Stimulated activated CD8-positive, alpha-beta memory T cell treated with anti-CD3 and anti-CD28 coated beads, Interleukin-12 subunit alpha, Interleukin-12 subunit beta, amount 100 ng/mL, for 1 hour (primary cell): ENCODE measurements around the gene MOSMO.
"Not testable (repeated sequence)": the region's sequence is repeated elsewhere in the genome, so short reads cannot be mapped to it uniquely, and the experiment has no call there.

ENCODE experiments used
- DNase-seq: peaks from one replicate; pipeline ENCODE4 v3.0.0-alpha.2; 2020; ENCODE audit warnings: low read depth

MOSMO gene

DNA sequence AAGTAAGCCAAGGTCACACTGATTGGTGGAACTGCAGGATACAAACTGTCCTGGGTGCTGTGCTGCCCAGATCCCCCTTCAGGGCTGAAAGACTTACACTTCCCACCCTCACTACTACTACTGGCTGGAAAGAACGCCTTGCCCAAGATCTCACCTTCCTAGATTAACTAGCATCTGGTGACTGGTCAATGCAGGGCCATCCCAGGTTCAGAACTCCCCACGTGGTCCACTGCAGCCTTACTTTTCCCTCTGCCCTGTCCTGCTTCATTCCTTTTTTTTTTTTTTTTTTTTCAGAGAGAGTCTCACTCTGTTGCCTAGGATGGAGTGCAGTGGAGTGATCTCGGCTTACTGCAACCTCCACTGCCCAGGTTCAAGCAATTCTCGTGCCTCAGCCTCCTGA, 4.7 kb upstream of the MOSMO start:
- no peak for DNase-seq

DNA sequence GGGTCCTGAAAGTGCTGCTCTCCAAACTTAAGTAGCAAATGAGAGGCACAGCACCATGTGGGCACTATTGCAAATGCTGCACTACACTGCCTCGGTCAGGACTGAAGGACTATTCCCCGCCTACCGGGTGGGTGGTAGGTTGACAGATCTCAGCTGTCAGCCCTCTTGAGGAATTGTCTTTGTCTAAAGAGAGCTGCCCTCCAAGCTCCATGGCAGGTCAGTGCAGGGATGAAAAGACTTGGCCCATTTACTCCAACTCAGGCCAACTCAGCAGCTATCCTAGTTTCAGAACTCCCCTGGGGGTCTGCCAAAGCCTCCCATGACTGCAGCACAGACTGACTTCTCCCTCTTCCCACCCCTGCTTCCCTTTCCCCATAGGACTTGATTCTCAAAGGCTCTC, 3.6 kb upstream of the MOSMO start:
- DNase-seq = no peak

DNA sequence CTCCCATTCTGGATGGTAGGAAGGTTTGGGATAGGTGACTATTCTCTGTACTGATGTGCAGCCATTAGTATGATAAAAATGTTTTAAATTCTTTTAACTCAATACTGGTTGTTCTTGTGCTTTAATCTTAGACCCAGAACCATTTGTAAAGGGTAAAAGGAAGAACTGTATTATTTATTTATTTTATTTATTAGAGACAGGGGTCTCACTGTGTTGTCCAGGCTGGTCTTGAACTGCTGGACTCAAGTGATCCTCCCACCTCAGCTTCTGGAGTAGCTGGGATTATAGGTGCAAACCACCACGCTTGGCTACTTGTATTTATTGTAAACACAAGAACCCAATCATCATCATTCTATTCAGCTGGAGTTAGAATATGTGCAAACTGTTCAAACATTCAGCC, 2.2 kb upstream of the MOSMO start:
- DNase-seq = no peak

DNA sequence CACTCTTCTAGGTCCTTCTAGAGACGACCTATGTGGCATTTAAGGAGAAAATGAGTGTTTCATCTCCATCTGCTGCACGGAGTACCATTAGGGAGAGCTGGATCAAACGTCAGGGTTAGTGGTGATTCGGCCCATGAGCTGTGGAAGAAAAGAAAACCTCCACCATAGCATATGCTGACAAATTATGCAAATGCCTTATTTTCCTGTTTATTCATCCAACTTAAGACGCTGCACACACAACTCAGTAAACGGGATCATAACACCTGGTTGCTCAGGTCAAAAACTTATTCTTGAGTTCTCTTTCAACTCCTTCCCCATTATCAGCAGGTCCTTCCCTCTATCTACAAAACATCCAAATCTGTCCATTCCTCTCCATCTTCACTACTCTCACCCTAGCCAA, 1.3 kb upstream of the MOSMO start:
- DNase-seq = no peak

DNA sequence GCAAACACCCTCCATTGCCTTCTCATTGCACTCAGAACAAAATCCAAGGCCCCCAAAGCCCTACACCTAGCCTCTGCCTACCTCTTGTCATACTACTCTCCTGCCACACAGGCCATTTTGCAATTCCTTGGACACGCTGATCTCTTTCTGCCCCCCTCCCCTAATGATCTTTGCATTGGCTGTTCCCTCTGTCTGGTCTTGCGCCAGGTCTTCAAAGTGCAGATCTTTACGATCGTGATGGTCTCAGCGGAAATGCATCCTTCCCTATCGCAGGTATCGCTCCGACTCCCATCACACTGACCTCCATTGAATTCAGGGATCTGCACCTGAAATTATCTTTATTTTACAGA, 777 bp upstream of the MOSMO start:
- no peak for DNase-seq

DNA sequence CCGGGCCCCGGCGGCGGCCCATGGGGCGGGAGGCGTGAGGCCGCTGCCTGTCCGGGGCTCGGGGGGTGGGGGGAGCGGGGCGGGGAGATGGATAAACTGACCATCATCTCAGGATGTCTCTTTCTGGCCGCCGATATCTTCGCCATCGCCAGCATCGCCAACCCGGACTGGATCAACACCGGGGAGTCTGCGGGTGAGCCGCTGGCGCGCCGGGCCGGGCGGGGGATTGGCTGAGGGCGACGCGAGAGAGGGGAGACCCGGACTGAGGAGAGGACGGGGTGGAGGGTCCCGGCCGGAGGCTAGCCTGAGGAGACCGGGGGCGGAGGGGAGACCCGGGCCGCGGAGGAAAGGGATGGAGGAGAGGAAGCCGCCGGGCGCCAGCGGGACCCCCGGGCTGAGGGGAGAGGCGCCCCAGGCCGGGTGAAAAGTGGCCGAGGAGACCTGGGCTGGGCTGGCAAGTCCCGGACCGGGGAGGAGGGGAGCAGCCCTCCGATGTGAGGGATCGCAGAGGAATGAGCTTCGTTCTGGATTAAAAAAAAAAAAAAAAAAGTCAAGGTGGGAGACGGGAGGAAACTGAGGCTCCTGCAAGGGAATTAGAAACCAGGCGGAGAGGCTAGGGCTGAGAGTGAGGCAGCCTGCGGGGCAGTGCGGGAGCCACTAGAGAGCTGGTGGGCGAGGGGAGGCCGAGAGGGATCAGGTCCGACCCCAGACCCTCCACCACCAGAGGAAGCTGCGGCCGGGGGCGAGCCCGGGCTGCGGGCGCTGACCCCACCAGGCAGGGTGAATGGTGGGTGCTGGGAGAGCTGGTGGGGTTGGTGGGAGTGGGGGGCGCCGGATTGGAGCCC, 526 bp downstream of the MOSMO start:
- no peak for DNase-seq

DNA sequence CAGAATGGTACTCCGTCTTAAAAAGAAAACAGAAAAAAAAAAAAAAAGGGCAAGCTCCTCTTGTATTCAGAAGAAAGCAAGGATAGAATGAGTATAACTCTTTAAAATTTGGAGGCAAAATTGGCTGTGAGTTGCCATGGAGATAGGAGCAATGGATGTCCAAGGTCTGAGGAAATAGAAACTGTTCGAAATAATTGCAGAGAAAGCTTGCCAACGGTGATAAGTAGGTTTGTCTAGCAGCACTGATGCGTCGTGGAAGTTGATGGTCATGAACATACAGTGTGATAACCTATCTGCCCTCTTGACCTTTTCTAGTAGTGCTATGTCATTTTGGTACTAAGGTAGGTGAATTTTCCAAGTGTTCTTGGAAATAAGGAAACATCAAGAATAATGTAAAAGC, 3.0 kb downstream of the MOSMO start:
- no peak for DNase-seq

DNA sequence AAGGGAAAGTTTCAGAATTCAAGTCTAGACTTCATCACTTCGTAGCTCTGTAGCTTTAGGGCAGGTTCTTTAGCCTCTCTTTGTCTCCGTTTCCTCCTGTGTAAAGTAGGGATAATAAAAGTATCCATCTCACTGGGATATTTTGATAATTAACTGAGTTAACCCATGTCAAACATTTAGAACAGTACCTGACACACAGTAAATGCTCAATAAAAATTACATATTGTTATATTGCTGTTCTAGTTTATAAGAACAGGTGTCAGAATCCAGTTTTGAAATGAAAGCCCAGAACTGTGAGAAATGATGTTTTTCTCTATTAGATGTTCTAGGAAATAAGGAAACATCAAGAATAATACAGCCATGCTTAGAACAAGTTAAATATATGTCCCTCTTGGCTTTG, 4.3 kb downstream of the MOSMO start:
- no peak for DNase-seq

DNA sequence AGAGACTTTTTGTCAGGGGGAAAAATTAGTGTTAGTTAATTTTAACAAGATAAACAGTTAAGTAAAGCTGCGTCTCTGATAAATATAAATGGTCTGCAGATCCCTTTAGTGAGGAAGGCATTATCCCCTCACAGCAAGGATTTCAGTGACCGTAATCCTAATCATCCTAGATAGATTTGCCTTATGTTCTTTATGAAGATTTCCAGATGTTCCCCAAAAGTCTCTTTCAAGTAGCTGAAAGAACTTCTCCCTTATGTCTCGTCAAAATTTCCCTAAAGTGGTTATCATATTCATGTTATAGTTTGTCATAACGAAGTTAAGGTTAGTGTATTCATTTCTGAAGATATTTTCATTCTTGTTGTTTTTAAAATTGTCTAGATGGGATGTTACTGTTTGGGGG, 5.6 kb downstream of the MOSMO start:
- no peak for DNase-seq

DNA sequence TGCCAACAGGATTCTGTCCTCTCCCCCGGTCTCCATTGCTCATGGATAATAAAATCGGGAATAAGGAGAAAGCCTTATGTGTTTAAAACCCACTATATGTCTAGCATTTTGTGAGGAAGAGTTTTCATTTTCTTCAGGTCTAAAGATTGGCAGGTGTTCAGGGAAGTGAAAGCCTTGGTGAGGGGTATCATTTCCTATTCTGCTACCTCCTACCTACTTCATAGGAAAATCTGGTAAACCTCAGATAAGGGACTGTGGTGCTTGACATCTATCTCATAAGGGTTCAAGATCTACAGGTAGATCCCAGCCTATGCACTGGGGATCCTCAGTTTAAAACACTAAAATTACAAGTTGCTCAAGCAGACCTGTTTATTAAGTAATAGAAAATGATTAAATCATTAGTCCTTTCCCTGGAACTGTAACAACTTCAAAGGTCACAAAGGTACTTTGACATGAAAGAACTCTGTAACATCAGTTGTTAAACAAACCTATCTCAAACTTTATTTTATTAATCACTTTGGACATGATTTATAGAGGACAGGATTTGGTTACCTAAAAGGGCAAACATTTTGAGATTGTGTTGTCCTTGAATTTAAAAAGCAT, 6.5 kb downstream of the MOSMO start:
- DNase-seq = no peak

DNA sequence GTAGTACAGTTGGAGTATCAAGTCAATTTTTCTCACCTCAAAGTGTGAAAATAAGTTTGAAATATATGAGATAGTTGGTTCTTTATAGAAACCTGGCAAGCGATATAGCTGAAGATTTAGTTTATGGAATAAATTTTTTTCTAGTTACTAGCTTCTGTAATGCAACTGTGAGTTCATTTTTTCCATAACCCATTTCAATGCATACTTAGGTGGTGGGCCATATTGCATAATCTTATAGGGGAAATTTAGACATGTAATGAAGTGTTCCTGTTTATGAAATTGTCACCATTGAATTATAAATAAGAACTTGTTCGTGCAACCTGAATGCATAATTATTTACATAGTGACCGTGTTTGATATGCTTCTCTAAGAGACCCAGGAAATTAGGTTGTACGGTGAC, 9.0 kb downstream of the MOSMO start:
- no peak for DNase-seq

DNA sequence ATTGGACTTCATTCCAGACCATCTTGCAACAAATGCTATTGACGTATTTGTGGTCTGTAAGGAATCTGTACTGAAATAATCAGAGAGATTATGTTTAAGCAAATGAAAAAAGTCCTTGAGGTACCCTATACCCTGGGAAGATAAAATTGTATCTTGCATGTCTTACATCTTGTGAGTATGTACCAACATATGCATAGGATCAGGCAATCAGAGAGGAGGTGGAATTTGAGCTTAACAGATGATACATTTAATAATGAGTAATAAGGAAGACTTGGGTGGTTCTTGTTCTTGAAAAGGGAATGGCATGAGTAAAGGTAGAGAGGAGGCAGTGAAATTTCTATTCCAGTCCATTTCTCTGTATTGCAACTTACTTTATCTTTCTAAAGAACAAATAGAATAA, 10.6 kb downstream of the MOSMO start:
- DNase-seq = no peak

DNA sequence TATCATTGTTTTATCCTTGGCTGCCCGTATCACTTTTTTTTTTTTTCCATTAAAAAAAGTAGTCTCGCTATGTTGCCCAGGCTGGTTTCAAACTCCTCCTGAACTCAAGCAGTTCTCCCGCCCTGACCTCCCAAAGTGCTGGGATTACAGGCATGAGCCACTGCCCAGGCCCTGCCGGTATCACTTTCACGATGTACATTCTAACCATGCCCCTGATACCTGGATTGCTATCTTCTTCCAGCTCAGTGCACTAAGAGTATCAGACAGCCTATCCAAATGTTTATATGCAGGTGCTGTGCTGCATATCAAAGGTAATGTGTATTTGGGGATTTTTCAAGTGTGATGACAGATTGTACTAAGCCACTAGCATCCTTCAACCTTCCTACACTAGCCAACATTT, 14.2 kb downstream of the MOSMO start:
- no peak for DNase-seq

DNA sequence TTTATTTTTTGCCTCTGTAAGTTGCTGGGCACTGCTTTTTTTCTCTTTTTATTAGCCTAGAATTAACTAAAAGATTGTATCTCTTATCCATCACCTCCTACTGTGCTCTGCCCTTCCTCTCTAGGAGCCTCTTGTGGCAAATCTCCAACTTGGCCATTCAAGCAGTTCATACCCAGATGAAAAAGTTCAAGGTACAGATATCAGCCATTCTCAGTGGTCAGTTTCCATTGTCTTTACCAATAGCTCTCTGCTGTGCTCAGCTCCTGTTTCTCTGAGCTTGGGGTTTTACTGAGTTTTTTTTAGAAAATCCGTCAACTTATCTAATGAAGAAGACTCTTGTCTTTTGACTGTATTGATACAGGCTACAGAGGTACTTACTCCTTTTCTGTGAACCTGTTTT, 15.6 kb downstream of the MOSMO start:
- no peak for DNase-seq

DNA sequence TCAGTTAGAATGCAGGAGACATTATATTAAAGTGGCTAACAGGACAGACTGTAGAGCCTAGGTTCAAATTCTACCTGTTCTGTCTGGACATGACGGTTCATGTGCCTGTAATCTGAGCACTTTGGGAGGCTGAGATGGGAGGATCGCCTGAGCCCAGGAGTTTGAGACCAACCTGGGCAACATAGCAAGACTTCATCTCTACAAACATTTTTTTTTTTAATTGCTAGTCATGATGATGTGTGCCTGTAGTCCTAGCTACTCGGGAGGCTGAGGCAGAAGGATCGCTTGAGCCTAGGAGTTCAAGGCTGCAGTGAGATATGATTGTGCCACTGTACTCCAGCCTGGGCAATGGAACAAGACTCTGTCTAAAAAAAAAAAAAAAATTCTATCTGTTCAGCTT, 16.9 kb downstream of the MOSMO start:
- not testable (repeated sequence) for DNase-seq

DNA sequence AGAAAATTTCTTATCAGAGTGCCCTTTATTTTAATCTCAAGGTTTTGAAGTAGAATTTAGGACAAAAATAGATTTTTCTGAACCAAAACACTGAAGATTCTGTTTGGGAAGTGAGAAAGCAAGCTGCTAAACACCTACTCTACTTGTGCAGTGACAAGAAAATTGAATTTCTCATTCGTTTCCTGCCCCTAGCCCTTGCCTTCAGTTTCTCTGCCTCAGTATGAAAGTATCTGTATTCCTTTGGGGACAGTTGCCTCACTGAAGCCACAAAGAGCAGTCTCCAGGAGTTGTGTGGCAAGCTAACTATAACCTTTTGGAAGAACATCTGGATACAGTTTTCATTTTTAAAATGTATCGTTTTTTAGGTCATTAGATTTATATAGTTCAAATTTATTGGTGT, 19.7 kb downstream of the MOSMO start:
- no peak for DNase-seq

DNA sequence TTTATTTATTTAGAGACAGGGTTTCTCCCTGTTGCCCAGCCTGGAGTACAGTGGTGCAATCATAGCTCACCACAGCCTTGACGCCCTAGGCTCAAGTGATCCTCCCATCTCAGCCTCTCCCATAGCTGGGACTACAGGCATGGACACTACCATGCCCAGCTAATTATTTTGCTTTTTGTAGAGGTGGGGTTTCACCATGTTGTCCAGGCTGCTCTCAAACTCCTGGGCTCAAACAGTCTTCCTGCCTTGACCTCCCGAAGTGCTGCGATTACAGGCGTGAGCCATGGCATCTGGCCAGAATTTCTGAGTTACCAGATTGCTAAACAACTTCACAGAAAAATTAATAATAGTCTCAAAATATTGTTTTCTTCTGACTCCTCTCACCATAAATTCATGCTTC, 21.7 kb downstream of the MOSMO start:
- no peak for DNase-seq

DNA sequence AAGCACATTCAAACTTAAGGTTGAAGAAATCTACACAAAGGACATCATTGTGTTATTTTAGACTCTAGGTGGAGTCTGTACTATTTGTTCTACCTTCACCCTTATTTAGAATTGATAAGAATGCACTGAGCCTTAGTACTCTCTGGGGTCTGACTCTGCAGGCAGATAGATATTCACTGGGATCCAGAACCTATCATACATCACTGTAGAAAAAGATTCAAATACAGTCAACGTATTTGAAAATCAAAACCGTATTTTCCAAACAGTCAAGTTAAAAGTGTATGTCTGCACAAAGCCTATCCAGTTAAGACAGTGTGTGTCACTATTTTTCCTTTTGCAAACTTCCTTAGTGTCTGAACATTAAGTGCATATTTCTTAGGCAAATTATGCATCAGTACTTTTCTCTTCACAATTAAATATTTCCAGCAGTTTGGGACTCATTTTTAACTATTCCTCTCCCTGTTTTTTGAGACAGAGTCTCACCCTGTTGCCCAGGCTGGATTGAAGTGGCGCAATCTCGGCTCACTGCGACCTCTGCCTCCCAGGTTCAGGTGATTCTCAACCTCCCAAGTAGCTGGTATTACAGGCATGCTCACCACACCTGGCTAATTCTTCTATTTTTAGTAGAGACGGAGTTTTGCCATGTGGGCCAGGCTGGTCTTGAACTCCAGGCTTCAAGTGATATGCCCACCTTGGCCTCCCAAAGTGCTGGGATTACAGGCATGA, 22.3 kb downstream of the MOSMO start:
- DNase-seq = no peak

DNA sequence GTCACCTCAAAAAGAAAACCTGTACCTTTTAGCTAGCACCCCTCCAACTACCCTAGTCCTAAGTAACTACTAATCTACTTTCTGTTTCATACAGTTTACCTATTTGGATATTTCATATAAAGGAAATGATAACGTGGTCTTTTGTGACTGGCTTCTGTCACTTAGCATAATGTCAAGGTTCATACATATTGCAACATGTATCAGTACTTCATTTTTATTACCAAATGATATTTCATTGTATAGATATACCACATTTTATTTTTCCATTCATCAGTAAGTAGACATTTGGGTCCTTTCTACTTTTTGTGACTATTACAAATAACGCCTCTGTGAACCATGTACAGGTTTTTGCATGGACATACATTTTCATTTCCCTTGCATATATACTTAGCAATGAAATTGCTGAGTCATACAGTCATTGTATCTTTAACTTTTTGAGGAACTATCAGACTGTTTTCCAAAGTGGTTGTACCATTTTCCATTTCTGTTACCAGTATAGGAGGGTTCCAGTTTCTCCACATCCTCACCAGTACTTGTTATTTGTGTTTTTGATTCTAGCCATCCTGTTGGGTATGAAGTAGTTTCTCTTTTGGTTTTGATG, 23.7 kb downstream of the MOSMO start:
- DNase-seq = no peak

DNA sequence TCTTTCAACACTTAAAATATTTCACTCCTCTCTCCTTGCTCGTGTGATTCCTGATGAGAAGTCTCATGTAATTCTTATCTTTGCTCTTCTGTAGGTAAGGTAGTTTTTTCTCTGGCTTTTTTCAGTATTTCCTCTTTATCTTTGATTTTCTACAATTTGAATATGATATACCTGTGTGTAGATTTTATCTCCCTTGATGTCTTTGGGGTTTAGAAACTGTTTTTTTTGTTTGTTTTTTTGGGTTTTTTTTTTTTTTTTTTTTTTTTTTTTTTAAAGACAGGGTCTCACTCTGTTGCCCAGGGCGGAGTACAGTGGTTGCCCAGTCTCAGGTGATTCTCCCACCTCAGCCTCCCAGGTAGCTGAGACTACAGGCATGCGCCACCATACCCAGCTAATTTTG, 26.6 kb downstream of the MOSMO start:
- DNase-seq = no peak

DNA sequence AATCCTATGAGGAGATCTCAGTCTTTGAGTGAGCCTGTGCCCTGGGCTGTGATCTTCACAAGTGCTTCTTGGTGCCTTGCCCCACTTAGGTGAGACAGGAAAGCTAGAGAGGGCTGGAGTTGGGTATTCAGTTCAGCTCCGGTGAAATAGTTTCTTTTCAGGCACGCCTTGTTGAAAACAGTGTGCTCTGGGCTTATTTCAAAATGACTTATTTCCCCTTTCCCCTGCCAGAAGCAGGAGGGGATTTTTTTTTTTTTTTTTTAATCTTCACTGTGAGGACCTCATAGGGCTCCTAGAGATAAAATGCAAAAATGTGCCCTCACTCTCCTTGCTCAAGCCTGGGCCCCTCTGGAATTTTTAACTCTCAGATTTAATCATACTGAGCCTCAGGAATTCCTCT, 27.2 kb downstream of the MOSMO start:
- no peak for DNase-seq

DNA sequence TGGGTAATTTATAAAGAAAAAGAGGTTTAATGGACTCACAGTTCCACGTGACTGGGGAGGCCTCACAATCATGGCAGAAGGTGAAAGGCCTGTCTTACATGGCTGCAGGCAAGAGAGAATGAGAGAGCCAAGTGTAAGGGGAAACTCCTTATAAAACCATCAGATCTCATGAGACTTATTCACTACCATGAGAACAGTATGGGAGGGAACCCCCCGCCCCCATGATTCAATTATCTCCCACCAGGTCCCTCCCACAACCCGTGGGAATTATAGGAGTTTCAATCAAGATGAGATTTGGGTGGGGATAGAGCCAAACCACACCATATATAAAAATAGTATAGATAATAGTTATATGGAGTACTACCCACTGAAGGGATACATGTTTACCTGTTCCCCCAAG, 36.0 kb downstream of the MOSMO start:
- DNase-seq = not testable (repeated sequence)

DNA sequence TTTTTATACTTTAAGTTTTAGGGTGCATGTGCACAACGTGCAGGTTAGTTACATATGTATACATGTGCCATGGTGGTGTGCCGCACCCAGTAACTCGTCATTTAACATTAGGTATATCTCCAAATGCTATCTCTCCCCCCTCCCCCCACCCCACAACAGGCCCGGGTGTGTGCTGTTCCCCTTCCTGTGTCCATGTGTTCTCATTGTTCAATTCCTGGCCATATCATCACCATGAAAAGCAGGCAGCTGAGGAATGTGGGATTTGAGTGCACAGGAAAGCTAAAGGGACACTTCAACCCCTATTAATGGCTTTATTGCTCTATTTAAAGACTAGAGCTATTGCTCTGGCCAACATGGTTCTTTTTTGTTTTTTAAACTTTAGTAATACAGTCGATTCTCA, 38.0 kb downstream of the MOSMO start:
- DNase-seq = not testable (repeated sequence)
